A673 (cell line): ENCODE measurements around the gene PCSK6. TPM values are rescaled to one million over a fixed set of nuclear protein-coding genes. Genes with fewer than 3 reads are reported as not detected.

ENCODE experiments used
- BruUV-seq: library from RNA; stranded (reverse); fragments of 400-500 nt; replicated peaks from 2 replicates; lab custom pipeline; 2021; lab: Mats Ljungman, UMichigan
- CTCF ChIA-PET: fragments of 300-600 bp; sonication (Branson Sonifier 250); formaldehyde crosslinking; loops from one replicate; lab custom pipeline; 2022; ENCODE audit warnings: antibody characterized with exemption; lab: Charles Lee
- POLR2A ChIA-PET: fragments of 300-600 bp; sonication (Branson Sonifier 250); formaldehyde crosslinking; loops from one replicate; lab custom pipeline; 2022; ENCODE audit warnings: antibody characterized with exemption; ENCODE audit not compliant: low non-redundant PET; lab: Charles Lee
- DNase-seq: peaks from one replicate; pipeline ENCODE4 v3.0.0-alpha.2; 2015; ENCODE audit warnings: low spot score
- H3K27ac ChIP-seq: fragments of 200-600 bp; sonication (generic); 2 replicates; pipeline ENCODE4 v1.5.1; 2016; ENCODE audit warnings: mixed run types, low read depth, mild to moderate bottlenecking, mixed read lengths, antibody characterized with exemption, low read length; ENCODE audit not compliant: poor library complexity, severe bottlenecking
- H3K27me3 ChIP-seq: fragments of 200-600 bp; sonication (generic); replicated peaks from 2 replicates; pipeline ENCODE4 v1.6.1; 2017; ENCODE audit warnings: mixed run types, low read depth, mild to moderate bottlenecking, mixed read lengths, antibody characterized with exemption, low read length; ENCODE audit not compliant: insufficient read depth, poor library complexity
- H3K36me3 ChIP-seq: fragments of 200-600 bp; sonication (generic); 2 replicates; pipeline ENCODE4 v1.6.1; 2016; ENCODE audit warnings: mixed run types, mild to moderate bottlenecking, mixed read lengths, antibody characterized with exemption, low read length; ENCODE audit not compliant: insufficient read depth, poor library complexity, severe bottlenecking
- H3K4me1 ChIP-seq: fragments of 200-600 bp; sonication (generic); 2 replicates; pipeline ENCODE4 v1.6.1; 2017; ENCODE audit warnings: mixed run types, mild to moderate bottlenecking, mixed read lengths, antibody characterized with exemption, low read length; ENCODE audit not compliant: insufficient read depth, poor library complexity, severe bottlenecking
- H3K4me3 ChIP-seq: fragments of 200-600 bp; sonication (generic); 2 replicates; pipeline ENCODE4 v1.5.1; 2016; ENCODE audit warnings: low read depth, mixed run types, mild to moderate bottlenecking, mixed read lengths, low read length; ENCODE audit not compliant: poor library complexity, severe bottlenecking
- H3K9me3 ChIP-seq: fragments of 200-600 bp; sonication (generic); 2 replicates; pipeline ENCODE4 v1.6.1; 2016; ENCODE audit warnings: mixed run types, low read depth, mild to moderate bottlenecking, mixed read lengths, antibody characterized with exemption, low read length; ENCODE audit not compliant: poor library complexity, severe bottlenecking
- CTCF ChIP-seq: fragments of 300-800, 200-600 bp; sonication (generic); conservative IDR thresholded peaks from 2 replicates; pipeline ENCODE4 v1.5.1; 2017; ENCODE audit warnings: low read depth, mild to moderate bottlenecking, antibody characterized with exemption, low read length, moderate library complexity, mixed read lengths
- EZH2 ChIP-seq: fragments of 200-600 bp; sonication (generic); IDR thresholded peaks from 2 replicates; pipeline ENCODE4 v1.6.1; 2017; ENCODE audit warnings: borderline replicate concordance, low read depth, mild to moderate bottlenecking, mixed read lengths, antibody characterized with exemption, low read length; ENCODE audit not compliant: poor library complexity, severe bottlenecking
- intact Hi-C: fragments of 100-400 bp; cut with micrococcal nuclease; formaldehyde crosslinking; loops from one replicate; pipeline ENCODE4 v1.10.0; 2022; ENCODE audit not compliant: unreplicated experiment
- total RNA-seq: library from RNA; stranded (reverse); gene quantifications from 2 replicates; pipeline ENCODE4 v1.2.3, GENCODE V29; 2021

PCSK6 gene
- total RNA-seq, 1 experiment from 2014 or later: 2.6 TPM

GRCh38 chr15:101280007-101280406 lies 209.5 kb downstream of the PCSK6 start:
- Histone ChIP-seq H3K4me1 (no peaks in the 10 kb centered on the region), H3K27ac (no peak overlapping the region), H3K27me3 (no peaks in the 10 kb centered on the region), H3K9me3 (no peaks in the 10 kb centered on the region), H3K4me3 (no peak overlapping the region), H3K36me3 (peaks cover 59% of the 10 kb centered on the region)
- TF ChIP-seq EZH2 (no peak), CTCF (no peak)
- no peak for DNase-seq
- BruUV-seq: no TSS peak
- ChIA-PET POLR2A (no interaction called here), CTCF (no interaction called here)
- intact Hi-C loops: no loop called here

- no peak overlapping the region for H3K27ac ChIP-seq
- ChIA-PET POLR2A (no interaction called here), CTCF (no interaction called here)
These were observed 211.5 kb downstream of the PCSK6 start for GRCh38 chr15:101277943-101278564.

GRCh38 chr15:101277038-101277822 lies 212.3 kb downstream of the PCSK6 start, which contains the start of gene SELENOS:
Gene SELENOS, minus strand, starts transcription at chr15:101277485. Its CDS starts 68 bp downstream, at chr15:101277417.
- intact Hi-C loops: no loop called here
- BruUV-seq: TSS peak; percentile 29

More at GRCh38 chr15:101277943-101278564, 211.5 kb downstream of the PCSK6 start:
- no peak for TF ChIP-seq CTCF
- TF ChIP-seq EZH2: no peak
- no TSS peak for BruUV-seq
- intact Hi-C loops: no loop called here
- no peaks in the 10 kb centered on the region for H3K27me3 ChIP-seq
- H3K36me3 ChIP-seq: peaks cover 59% of the 10 kb centered on the region
- DNase-seq: no peak
- H3K9me3 ChIP-seq: no peaks in the 10 kb centered on the region
- H3K4me3 ChIP-seq: peak overlapping the region; percentile 97
- H3K4me1 ChIP-seq: no peaks in the 10 kb centered on the region

More at GRCh38 chr15:101277038-101277822, 212.3 kb downstream of the PCSK6 start, which contains the start of gene SELENOS:
- peak within 1 kb of the TSS; percentile 97 for H3K4me3 ChIP-seq
- no peaks in the 10 kb centered on the region for H3K27me3 ChIP-seq
- peak within 1 kb of the TSS; percentile 88 for H3K27ac ChIP-seq
- H3K9me3 ChIP-seq: no peaks in the 10 kb centered on the region
- ChIA-PET CTCF (interaction anchor here (0.7 kb wide), 1 partner anchor 391 kb away, joined by 4 read pairs; no protein-coding TSS in a partner anchor), POLR2A (no interaction called here)
- peaks cover 59% of the 10 kb centered on the region for H3K36me3 ChIP-seq
- peak; percentile 96 for DNase-seq
- no peak for TF ChIP-seq CTCF
- H3K4me1 ChIP-seq: no peaks in the 10 kb centered on the region
